Inflammatory macrophage treated with lipopolysaccharide for 1 hour (primary cell): ENCODE data around the gene TANGO2.

Source experiments
- DNase-seq, 2 donors: peaks; one replicate each; pipeline ENCODE4 v3.0.0-alpha.2; 2020 to 2022

Gene TANGO2

GRCh38 chr22:20052309-20053259 lies 31.7 kb downstream of the TANGO2 start:
- DNase-seq: no peak

GRCh38 chr22:20053407-20054033 lies 32.6 kb downstream of the TANGO2 start:
- no peak for DNase-seq

GRCh38 chr22:20054034-20054427 lies 33.1 kb downstream of the TANGO2 start:
- DNase-seq: no peak

GRCh38 chr22:20054485-20054884 lies 33.6 kb downstream of the TANGO2 start:
- no peak for DNase-seq

- no peak for DNase-seq
These were observed 34.2 kb downstream of the TANGO2 start for GRCh38 chr22:20055144-20055543.

- DNase-seq: no peak
These were observed 34.7 kb downstream of the TANGO2 start for GRCh38 chr22:20055654-20056053.

- DNase-seq: no peak
These were observed 35.3 kb downstream of the TANGO2 start for GRCh38 chr22:20056161-20056560.

- DNase-seq: no peak
These were observed 35.9 kb downstream of the TANGO2 start for GRCh38 chr22:20056696-20057386.

DNA sequence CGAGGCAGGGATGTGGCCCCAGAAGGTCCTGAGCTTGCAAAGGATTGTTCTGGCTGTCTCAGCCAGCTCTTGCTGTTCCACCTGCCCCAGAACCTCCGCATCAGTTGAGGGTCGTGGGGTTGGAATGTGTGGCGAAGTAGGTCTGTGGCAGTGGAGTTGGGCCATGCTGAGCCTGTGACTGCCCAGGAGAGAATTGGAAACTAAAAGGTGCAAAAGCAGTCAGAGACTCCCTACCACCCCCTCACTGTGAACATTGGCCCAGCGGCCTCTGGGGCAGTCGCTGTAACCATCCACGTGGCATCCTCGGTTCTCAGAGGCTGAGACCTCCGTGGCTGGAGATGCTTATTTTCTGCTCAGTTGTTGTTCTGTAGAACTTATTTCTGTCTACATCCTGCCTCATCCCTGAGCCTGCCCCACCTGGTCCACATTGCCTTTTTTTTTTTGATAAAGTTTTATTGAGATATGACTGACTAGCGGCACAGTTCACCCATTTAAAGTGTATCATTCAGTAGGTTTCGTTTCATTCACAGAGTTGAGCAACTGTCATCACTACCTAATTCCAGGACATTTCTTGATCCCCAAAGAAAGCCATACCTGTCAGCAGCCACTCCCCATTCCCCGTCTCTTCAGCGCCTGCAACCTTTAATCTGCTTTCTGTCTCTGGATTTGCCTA lies 36.8 kb downstream of the TANGO2 start:
- DNase-seq: no peak

GRCh38 chr22:20058989-20059770 lies 38.3 kb downstream of the TANGO2 start:
- no peak for DNase-seq

DNA sequence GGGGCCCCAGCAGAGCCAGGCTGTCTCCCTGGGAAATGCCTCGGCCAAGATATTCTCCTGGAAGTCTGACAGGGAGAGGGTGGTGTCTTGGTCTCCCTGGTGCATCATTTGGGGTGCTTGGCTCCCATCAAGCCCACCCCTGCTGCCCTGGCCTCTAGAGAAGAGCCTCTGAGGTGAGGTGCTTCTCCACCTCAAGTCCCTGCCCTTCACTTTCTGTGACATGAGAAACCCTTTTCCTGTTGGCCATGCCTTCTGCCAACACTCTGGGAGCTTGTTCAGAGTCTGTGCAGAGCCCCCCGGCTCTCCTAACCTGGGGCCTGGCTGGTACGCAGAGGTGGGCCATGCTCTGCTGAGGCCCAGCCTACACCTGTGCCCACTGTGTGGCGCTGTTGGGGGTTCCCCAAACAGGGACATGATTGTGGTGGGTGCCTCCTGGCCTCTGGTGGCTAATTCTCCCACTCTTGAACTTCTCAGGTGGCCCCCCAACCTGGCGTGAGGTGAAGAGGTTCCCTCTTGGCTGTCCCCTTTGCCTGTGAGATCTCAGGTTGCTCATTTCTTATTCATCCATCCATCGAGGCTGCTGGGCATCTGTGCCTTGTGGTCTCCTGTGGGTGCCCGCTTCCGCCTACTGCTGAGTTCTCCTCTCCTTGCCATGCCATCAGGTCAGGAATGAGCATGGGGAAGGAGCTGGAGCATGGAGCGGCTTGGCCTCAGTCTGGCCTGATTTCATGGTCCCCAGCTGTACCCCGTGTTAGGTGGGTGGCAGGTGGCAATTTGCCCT lies 40.0 kb downstream of the TANGO2 start:
- no peak for DNase-seq

GRCh38 chr22:20061481-20061861 lies 40.6 kb downstream of the TANGO2 start:
- no peak for DNase-seq

DNA sequence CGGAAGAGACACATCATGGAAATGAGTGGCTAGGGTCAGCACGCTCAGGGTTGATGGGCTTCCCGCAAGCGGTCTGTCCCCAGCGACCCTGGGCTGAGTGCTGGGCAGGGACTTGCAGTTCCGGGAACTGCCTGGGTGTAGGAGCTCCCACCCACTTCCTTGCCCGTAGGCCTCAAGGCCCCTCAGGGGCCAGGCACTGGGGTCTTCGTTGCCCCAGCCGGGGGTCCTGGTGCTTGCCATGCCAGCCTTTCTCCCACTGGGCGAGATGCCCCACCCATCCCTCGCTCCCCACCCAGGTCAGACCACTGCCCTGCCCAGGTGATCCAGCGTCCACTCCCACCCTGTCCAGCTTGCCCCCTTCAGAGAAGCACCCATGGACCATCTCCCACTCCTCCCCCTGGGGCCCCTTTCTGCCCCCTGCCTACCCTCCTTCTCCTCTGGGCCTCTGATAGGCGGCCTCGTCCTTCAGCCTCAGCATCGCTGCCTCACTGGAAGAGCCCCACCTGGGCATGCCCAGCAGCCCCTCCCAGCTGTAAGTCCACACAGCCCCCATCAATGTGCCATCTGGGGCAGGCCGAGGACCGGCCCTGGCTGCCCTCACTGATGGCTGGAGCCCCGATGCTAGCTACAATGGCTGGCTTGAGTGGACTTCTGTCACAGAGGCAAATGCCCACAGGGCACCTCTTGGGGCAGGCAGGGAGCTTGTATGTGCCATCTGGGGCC lies 41.3 kb downstream of the TANGO2 start:
- DNase-seq: no peak

DNA sequence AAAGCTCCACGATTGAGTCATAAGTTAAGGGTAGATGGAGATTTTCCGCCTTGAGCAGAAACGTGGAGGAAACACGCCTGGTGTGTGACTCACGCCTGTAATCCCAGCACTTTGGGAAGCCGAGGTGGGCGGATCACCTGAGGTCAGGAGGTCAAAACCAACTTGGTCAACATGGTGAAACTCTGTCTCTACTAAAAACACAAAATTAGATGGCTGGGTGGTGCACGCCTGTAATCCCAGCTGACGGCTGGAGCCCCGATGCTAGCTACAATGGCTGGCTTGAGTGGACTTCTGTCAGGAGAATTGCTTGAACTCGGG lies 41.8 kb downstream of the TANGO2 start:
- no peak for DNase-seq

DNA sequence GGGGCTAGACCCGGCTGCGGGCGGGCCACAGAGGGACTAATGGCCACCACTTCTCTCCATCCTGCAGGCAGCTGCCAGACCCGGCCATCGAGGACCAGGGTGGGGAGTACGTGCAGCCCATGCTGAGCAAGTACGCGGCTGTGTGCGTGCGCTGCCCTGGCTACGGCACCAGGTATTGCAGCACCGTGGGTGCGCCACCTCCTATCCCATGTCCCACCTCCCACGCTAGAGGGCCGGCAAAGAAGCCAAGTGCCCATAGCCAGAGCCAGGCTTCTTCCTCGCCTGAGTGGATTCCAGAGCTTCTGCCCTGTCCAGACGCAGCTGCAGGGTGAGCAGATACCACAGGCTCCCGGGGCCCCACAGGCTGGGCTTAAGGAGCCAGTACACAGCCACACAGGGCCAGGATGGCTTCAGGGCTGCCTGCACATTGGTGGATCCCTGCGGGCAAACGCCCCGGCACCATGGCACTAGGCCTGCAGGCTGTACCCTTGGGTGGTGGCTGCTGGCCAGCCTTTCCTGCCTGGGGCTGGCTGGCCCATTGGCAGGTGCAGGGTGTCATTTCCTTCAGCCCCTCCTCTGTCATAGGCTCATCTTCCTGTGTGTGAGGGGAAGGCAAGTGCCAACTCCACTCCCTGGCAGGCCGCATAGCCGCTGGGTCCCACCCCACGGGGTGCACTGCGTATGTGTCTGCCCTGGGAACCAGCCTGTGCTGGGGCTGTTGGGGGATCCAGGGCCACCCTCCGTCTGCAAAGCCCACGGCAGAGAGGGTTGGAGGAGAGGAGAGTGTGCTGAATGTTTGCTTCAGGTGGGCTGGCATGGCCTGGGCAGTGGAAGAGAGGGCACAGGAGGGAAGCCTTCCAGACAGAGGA lies 42.6 kb downstream of the TANGO2 start:
- DNase-seq: no peak

- DNase-seq: no peak
These were observed 43.2 kb downstream of the TANGO2 start for GRCh38 chr22:20064140-20064480.

GRCh38 chr22:20064545-20065262 lies 43.8 kb downstream of the TANGO2 start:
- DNase-seq: no peak

GRCh38 chr22:20065896-20066616 lies 45.1 kb downstream of the TANGO2 start:
- no peak for DNase-seq
